HepG2 (cell line): Measurements from ENCODE around the gene OR2AG2. TPM values are rescaled to one million over a fixed set of nuclear protein-coding genes. Genes with fewer than 3 reads are reported as not detected.

ENCODE experiments used
- ATAC-seq: fragments of 200-7000 bp; cut with Tn5 transposase; 3 replicates; pipeline ENCODE4 v1.9.1; 2020; ENCODE audit warnings: mild to moderate bottlenecking, moderate library complexity
- BruUV-seq: library from RNA; stranded (reverse); fragments of 400-500 nt; replicated peaks from 2 replicates; lab custom pipeline; 2021; lab: Mats Ljungman, UMichigan
- CTCF ChIA-PET: fragments of 300-600 bp; formaldehyde crosslinking; extraction: SDS; loops from one replicate; lab custom pipeline; 2021; ENCODE audit warnings: low total read pairs, inconsistent platforms, low intra/inter-chr PET ratio; lab: Yijun Ruan, JAX
- POLR2A ChIA-PET: fragments of 350-600 bp; sonication (Branson Sonifier 250); formaldehyde crosslinking; loops from one replicate; lab custom pipeline; 2020; ENCODE audit warnings: antibody characterized with exemption, inconsistent platforms; lab: Yijun Ruan, JAX
- DNase-seq: peaks from one replicate; pipeline ENCODE4 v3.0.0-alpha.2; 2015; ENCODE audit warnings: low spot score
- FAIRE-seq: peaks from 3 replicates; lab custom pipeline; 2011; peaks lifted over from hg19 to GRCh38; lab: Jason Lieb, UNC
- H2AFZ ChIP-seq: one replicate; pipeline ENCODE4 v1.6.1; 2011; ENCODE audit warnings: low read length, inconsistent platforms
- H3K27ac ChIP-seq: fragments of 300-600 bp; 3 replicates; pipeline ENCODE4 v1.8.0; 2011; ENCODE audit warnings: mixed run types, mild to moderate bottlenecking, mixed read lengths, low read length, inconsistent platforms; ENCODE audit not compliant: insufficient read depth; ENCODE audit errors: extremely low read length
- H3K27me3 ChIP-seq, 2 experiments: fragments of 200-600 bp in 1 of 2; 2 replicates in 1 of 2; 3 replicates in 1 of 2; pipeline versions ENCODE4 v1.6.0 to v1.8.0; 2011; ENCODE audit warnings: low read length in 2 of 2, mild to moderate bottlenecking in 2 of 2, moderate library complexity in 2 of 2, inconsistent platforms in 1 of 2; ENCODE audit not compliant: insufficient read depth in 2 of 2, control insufficient read depth in 1 of 2
- H3K36me3 ChIP-seq, 2 experiments: fragments of 200-600 bp in 1 of 2; replicated peaks in 1 of 2; 2 replicates in 1 of 2; 3 replicates in 1 of 2; pipeline versions ENCODE4 v1.5.1 to v1.8.0; 2011; ENCODE audit warnings: low read length in 2 of 2, inconsistent platforms in 1 of 2; ENCODE audit not compliant: insufficient read depth in 2 of 2, control insufficient read depth in 1 of 2
- H3K4me1 ChIP-seq: 2 replicates; pipeline ENCODE4 v1.5.1; 2012; ENCODE audit warnings: low read length, inconsistent platforms; ENCODE audit not compliant: insufficient read depth
- H3K4me2 ChIP-seq: 2 replicates; pipeline ENCODE4 v1.6.0; 2011; ENCODE audit warnings: low read depth, low read length, inconsistent platforms
- H3K4me3 ChIP-seq, 3 experiments: fragments of 200-600 bp in 1 of 3; sonication (generic), shearing (Covaris generic) in 1 of 3; replicated peaks in 1 of 3; 2 replicates each; pipeline ENCODE4 v1.5.1; 2011 to 2016; ENCODE audit warnings: low read length in 3 of 3, inconsistent platforms in 2 of 3, low read depth in 2 of 3, mild to moderate bottlenecking in 2 of 3, control low read depth in 1 of 3, mixed read lengths in 1 of 3; ENCODE audit not compliant: insufficient read depth in 1 of 3
- H3K79me2 ChIP-seq: one replicate; pipeline ENCODE4 v1.6.1; 2011; ENCODE audit warnings: low read length, inconsistent platforms; ENCODE audit not compliant: insufficient read depth
- H3K9ac ChIP-seq: 2 replicates; pipeline ENCODE4 v1.6.0; 2011; ENCODE audit warnings: mild to moderate bottlenecking, low read depth, low read length, inconsistent platforms; ENCODE audit not compliant: insufficient read depth
- H3K9me3 ChIP-seq: 2 replicates; pipeline ENCODE4 v1.5.1; 2012; ENCODE audit warnings: mild to moderate bottlenecking, low read length
- H4K20me1 ChIP-seq: 2 replicates; pipeline ENCODE4 v1.6.0; 2011; ENCODE audit warnings: inconsistent platforms, mild to moderate bottlenecking, low read length, moderate library complexity; ENCODE audit not compliant: insufficient read depth
- BRD4 ChIP-seq: sonication (generic); formaldehyde crosslinking; IDR thresholded peaks from 2 replicates; pipeline ENCODE4 v1.4.0; 2020; ENCODE audit warnings: missing genetic modification reagents
- HHEX ChIP-seq: IDR thresholded peaks from 2 replicates; pipeline ENCODE4 v1.6.1; 2016; ENCODE audit warnings: control low read depth
- MTA1 ChIP-seq: sonication (generic); formaldehyde crosslinking; IDR thresholded peaks from 2 replicates; pipeline ENCODE4 v1.4.0; 2020; ENCODE audit warnings: missing genetic modification reagents, mild to moderate bottlenecking, borderline replicate concordance
- NFIB ChIP-seq: sonication (generic); formaldehyde crosslinking; IDR thresholded peaks from 2 replicates; pipeline ENCODE4 v1.9.0; 2021; ENCODE audit warnings: missing genetic modification reagents, mild to moderate bottlenecking, borderline replicate concordance
- RELA ChIP-seq: sonication (generic); formaldehyde crosslinking; IDR thresholded peaks from 2 replicates; pipeline ENCODE4 v1.4.0; 2020; ENCODE audit warnings: missing genetic modification reagents
- RNF2 ChIP-seq: fragments of 450-650 bp; conservative IDR thresholded peaks from 2 replicates; pipeline ENCODE4 v1.6.1; 2016; ENCODE audit warnings: low read depth
- SMARCE1 ChIP-seq: fragments of 450-650 bp; IDR thresholded peaks from 2 replicates; pipeline ENCODE4 v1.6.1; 2017; ENCODE audit warnings: borderline replicate concordance
- ZFP36L1 ChIP-seq: sonication (generic); formaldehyde crosslinking; IDR thresholded peaks from 2 replicates; pipeline ENCODE4 v1.8.0; 2022; ENCODE audit warnings: mild to moderate bottlenecking, missing genetic modification reagents, moderate library complexity
- ZFP41 ChIP-seq: sonication (generic); formaldehyde crosslinking; IDR thresholded peaks from 2 replicates; pipeline ENCODE4 v1.4.0; 2020; ENCODE audit warnings: mild to moderate bottlenecking, missing genetic modification reagents, borderline replicate concordance
- ZNF513 ChIP-seq: sonication (generic); formaldehyde crosslinking; conservative IDR thresholded peaks from 2 replicates; pipeline ENCODE4 v1.5.0; 2020; ENCODE audit warnings: missing genetic modification reagents
- ZNF563 ChIP-seq: sonication (generic); formaldehyde crosslinking; IDR thresholded peaks from 2 replicates; pipeline ENCODE4 v1.8.0; 2022; ENCODE audit warnings: mild to moderate bottlenecking, moderate library complexity, missing genetic modification reagents
- ZNF790 ChIP-seq: sonication (generic); formaldehyde crosslinking; IDR thresholded peaks from 2 replicates; pipeline ENCODE4 v1.8.0; 2022; ENCODE audit warnings: missing genetic modification reagents, mild to moderate bottlenecking, borderline replicate concordance
- WGBS: methylation state at CpG from one replicate; pipeline ENCODE4 v1.1.6; 2017; ENCODE audit warnings: low lambda C conversion rate; 5-methylcytosine and 5-hydroxymethylcytosine counted together
- in situ Hi-C: cut with HindIII; loops from 2 replicates; pipeline ENCODE4 v1.10.0; 2017; ENCODE audit warnings: low pct_unique_long_range_greater_than_20kb; ENCODE audit not compliant: extremely low pct_ligation_motif_present
- intact Hi-C: fragments of 100-400 bp; cut with micrococcal nuclease; formaldehyde crosslinking; loops from one replicate; pipeline ENCODE4 v1.10.0; 2022; ENCODE audit not compliant: unreplicated experiment
- polyA plus RNA-seq, 8 experiments: library from polyadenylated mRNA; depleted of rRNA in 3 of 8; stranded (reverse) in 7 of 8; unstranded in 1 of 8; fragments of >200 nt; fragmentation: Illumina TruSeq in 4 of 8; extraction: Trizol in 4 of 8; gene quantifications; 2 replicates each; pipeline versions ENCODE4 v1.2.1 to v1.2.3, GENCODE V29; 2011 to 2016; ENCODE audit warnings: low read depth in 4 of 8, missing spikeins in 1 of 8, mixed read lengths in 1 of 8; ENCODE audit not compliant: insufficient read depth in 1 of 8
- total RNA-seq, 5 experiments: library from RNA; depleted of rRNA; stranded (reverse); fragments of >200 nt; fragmentation: Illumina TruSeq; extraction: Trizol; gene quantifications; 2 replicates each; pipeline ENCODE4 v1.2.3, GENCODE V29; 2016; ENCODE audit warnings: low read depth in 1 of 5
- TF ChIP-seq, protein P1 (sequence below): sonication (generic); formaldehyde crosslinking; IDR thresholded peaks from 2 replicates; pipeline ENCODE4 v1.8.1; 2023; ENCODE audit warnings: mild to moderate bottlenecking, missing genetic modification reagents, borderline replicate concordance
- TF ChIP-seq, protein P2 (sequence below): sonication (generic); formaldehyde crosslinking; IDR thresholded peaks from 2 replicates; pipeline ENCODE4 v1.4.0; 2020; ENCODE audit warnings: missing genetic modification reagents, low read depth, mild to moderate bottlenecking, borderline replicate concordance
- TF ChIP-seq, protein P3 (sequence below): sonication (generic); formaldehyde crosslinking; IDR thresholded peaks from 2 replicates; pipeline ENCODE4 v1.4.0; 2020; ENCODE audit warnings: missing genetic modification reagents
- TF ChIP-seq, protein P4 (sequence below): sonication (generic); formaldehyde crosslinking; IDR thresholded peaks from 2 replicates; pipeline ENCODE4 v1.4.0; 2020; ENCODE audit warnings: mild to moderate bottlenecking, missing genetic modification reagents
- TF ChIP-seq, protein P5 (sequence below): sonication (generic); formaldehyde crosslinking; IDR thresholded peaks from 2 replicates; pipeline ENCODE4 v1.5.0; 2020; ENCODE audit warnings: mild to moderate bottlenecking, missing genetic modification reagents

Gene OR2AG2
- total and polyA plus RNA-seq, 2 of the 13 experiments (the other 11 are each of a cell fraction or from before 2014, with no cell fraction given) = not detected

DNA sequence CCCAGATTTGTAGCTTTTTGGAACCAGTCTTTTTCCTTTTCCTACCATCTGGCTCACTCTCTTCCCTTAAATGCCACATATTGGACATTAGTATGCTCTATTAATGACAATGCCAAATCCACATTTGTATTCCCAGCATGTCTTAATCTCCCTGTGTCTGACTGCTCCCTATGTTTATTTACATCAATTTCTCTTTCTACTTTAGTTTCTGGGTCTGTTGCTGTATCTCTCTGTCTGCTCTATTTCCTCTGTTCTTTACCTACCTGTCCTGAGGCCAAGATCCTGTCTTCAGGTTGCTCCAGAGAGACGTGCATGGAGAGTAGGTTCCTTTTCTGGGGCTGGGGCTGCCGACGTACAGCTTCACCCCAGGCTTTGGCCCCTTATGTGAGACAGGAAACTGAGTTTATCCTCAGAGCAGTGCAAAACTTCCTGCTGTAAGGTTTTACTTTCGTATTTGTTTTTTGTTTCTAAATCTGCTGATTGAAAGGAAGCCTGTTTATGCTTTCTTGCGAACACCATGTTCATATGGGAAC is 25.6 kb downstream of the OR2AG2 start:
- DNase-seq (no peak), FAIRE-seq (no peak), ATAC-seq (no peak)
- Histone ChIP-seq H3K4me1 (no peaks in the 10 kb centered on the region), H3K79me2 (no peaks in the 10 kb centered on the region), H2AFZ (no peak overlapping the region), H3K27ac (no peak overlapping the region), H3K36me3 (no peaks in the 10 kb centered on the region), H3K27me3 (peaks cover 0 to 12% of the 10 kb centered on the region in 2 experiments; a peak in 2 of 5 replicates), H4K20me1 (no peaks in the 10 kb centered on the region), H3K9ac (no peak overlapping the region), H3K4me3 (no peak overlapping the region), H3K4me2 (no peak overlapping the region), H3K9me3 (no peaks in the 10 kb centered on the region)
- no TSS peak for BruUV-seq
- intact Hi-C loops = no loop called here
- WGBS = 5% methylated on average over 5 of the region's 5 CpGs
- POLR2A ChIA-PET = no interaction called here
- in situ Hi-C loops = no loop called here
- CTCF ChIA-PET = no interaction called here
- TF ChIP-seq ZFP41 (CRISPR knock-in tag) (no peak), BRD4 (CRISPR knock-in tag) (no peak), NFIB (CRISPR knock-in tag) (no peak), ZNF790 (CRISPR knock-in tag) (no peak), RELA (CRISPR knock-in tag) (no peak), ZNF563 (CRISPR knock-in tag) (no peak), RNF2 (no peak), MTA1 (CRISPR knock-in tag) (no peak), SMARCE1 (no peak), HHEX (CRISPR knock-in tag) (no peak), ZNF513 (CRISPR knock-in tag) (no peak), ZFP36L1 (no peak)
- TF ChIP-seq, protein P1, sequence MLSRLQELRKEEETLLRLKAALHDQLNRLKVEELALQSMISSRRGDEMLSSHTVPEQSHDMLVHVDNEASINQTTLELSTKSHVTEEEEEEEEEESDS = no peak
- TF ChIP-seq, protein P2, sequence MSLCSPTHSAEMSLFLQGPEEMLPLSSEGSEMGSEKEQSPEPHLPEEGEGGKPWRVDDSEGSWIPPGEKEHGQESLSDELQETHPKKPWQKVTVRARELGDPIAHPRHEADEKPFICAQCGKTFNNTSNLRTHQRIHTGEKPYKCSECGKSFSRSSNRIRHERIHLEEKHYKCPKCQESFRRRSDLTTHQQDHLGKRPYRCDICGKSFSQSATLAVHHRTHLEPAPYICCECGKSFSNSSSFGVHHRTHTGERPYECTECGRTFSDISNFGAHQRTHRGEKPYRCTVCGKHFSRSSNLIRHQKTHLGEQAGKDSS = no peak
- TF ChIP-seq, protein P3, sequence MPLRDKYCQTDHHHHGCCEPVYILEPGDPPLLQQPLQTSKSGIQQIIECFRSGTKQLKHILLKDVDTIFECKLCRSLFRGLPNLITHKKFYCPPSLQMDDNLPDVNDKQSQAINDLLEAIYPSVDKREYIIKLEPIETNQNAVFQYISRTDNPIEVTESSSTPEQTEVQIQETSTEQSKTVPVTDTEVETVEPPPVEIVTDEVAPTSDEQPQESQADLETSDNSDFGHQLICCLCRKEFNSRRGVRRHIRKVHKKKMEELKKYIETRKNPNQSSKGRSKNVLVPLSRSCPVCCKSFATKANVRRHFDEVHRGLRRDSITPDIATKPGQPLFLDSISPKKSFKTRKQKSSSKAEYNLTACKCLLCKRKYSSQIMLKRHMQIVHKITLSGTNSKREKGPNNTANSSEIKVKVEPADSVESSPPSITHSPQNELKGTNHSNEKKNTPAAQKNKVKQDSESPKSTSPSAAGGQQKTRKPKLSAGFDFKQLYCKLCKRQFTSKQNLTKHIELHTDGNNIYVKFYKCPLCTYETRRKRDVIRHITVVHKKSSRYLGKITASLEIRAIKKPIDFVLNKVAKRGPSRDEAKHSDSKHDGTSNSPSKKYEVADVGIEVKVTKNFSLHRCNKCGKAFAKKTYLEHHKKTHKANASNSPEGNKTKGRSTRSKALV (CRISPR knock-in tag) = no peak
- TF ChIP-seq, protein P4, sequence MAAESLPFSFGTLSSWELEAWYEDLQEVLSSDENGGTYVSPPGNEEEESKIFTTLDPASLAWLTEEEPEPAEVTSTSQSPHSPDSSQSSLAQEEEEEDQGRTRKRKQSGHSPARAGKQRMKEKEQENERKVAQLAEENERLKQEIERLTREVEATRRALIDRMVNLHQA (CRISPR knock-in tag) = no peak
- TF ChIP-seq, protein P5, sequence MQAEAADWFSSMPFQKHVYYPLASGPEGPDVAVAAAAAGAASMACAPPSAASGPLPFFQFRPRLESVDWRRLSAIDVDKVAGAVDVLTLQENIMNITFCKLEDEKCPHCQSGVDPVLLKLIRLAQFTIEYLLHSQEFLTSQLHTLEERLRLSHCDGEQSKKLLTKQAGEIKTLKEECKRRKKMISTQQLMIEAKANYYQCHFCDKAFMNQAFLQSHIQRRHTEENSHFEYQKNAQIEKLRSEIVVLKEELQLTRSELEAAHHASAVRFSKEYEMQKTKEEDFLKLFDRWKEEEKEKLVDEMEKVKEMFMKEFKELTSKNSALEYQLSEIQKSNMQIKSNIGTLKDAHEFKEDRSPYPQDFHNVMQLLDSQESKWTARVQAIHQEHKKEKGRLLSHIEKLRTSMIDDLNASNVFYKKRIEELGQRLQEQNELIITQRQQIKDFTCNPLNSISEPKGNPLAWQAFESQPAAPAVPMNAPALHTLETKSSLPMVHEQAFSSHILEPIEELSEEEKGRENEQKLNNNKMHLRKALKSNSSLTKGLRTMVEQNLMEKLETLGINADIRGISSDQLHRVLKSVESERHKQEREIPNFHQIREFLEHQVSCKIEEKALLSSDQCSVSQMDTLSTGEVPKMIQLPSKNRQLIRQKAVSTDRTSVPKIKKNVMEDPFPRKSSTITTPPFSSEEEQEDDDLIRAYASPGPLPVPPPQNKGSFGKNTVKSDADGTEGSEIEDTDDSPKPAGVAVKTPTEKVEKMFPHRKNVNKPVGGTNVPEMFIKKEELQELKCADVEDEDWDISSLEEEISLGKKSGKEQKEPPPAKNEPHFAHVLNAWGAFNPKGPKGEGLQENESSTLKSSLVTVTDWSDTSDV = no peak
